Trophoblast cell (in vitro differentiated cells and primary cell): ENCODE data around the gene RNF31.

ENCODE experiments used
- DNase-seq, 2 donors: peaks; one replicate each; pipeline ENCODE4 v3.0.0-alpha.2; 2016
- H2AFZ ChIP-seq: 2 replicates; pipeline ENCODE4 v1.6.1; 2013; ENCODE audit warnings: low read length, moderate library complexity, mild to moderate bottlenecking; ENCODE audit not compliant: insufficient read depth, poor library complexity
- H2AK5ac ChIP-seq: 2 replicates; pipeline ENCODE4 v1.6.1; 2013; ENCODE audit warnings: mild to moderate bottlenecking, low read length
- H2BK120ac ChIP-seq: 2 replicates; pipeline ENCODE4 v1.6.1; 2013; ENCODE audit warnings: low read length, mild to moderate bottlenecking, moderate library complexity; ENCODE audit not compliant: insufficient read depth, poor library complexity
- H2BK12ac ChIP-seq: 2 replicates; pipeline ENCODE4 v1.6.1; 2013; ENCODE audit warnings: mild to moderate bottlenecking, low read length, moderate library complexity
- H2BK5ac ChIP-seq: 2 replicates; pipeline ENCODE4 v1.6.1; 2013; ENCODE audit warnings: low read length, low read depth, moderate library complexity, mild to moderate bottlenecking; ENCODE audit not compliant: poor library complexity
- H3K14ac ChIP-seq: 2 replicates; pipeline ENCODE4 v1.6.1; 2013; ENCODE audit warnings: mild to moderate bottlenecking, low read length
- H3K18ac ChIP-seq: 2 replicates; pipeline ENCODE4 v1.6.1; 2013; ENCODE audit warnings: mild to moderate bottlenecking, low read length
- H3K23ac ChIP-seq: 2 replicates; pipeline ENCODE4 v1.6.1; 2013; ENCODE audit warnings: low read length
- H3K27ac ChIP-seq: 2 replicates; pipeline ENCODE4 v1.5.1; 2013; ENCODE audit warnings: low read depth, mild to moderate bottlenecking, inconsistent platforms, low read length, moderate library complexity
- H3K27me3 ChIP-seq: 2 replicates; pipeline ENCODE4 v1.6.1; 2013; ENCODE audit warnings: inconsistent platforms, mild to moderate bottlenecking, low read length, moderate library complexity; ENCODE audit not compliant: insufficient read depth
- H3K36me3 ChIP-seq, 2 experiments: 1 replicate in 1 of 2; 2 replicates in 1 of 2; pipeline ENCODE4 v1.6.1; 2013; ENCODE audit warnings: low read length in 2 of 2, mild to moderate bottlenecking in 2 of 2, moderate library complexity in 1 of 2; ENCODE audit not compliant: insufficient read depth in 2 of 2, control insufficient read depth in 1 of 2
- H3K4ac ChIP-seq: 2 replicates; pipeline ENCODE4 v1.6.1; 2013; ENCODE audit warnings: low read depth, mild to moderate bottlenecking, low read length, moderate library complexity
- H3K4me1 ChIP-seq, 2 experiments: 1 replicate in 1 of 2; 2 replicates in 1 of 2; pipeline ENCODE4 v1.6.1; 2013; ENCODE audit warnings: low read length in 2 of 2, mild to moderate bottlenecking in 2 of 2, moderate library complexity in 1 of 2; ENCODE audit not compliant: insufficient read depth in 2 of 2, control insufficient read depth in 1 of 2
- H3K4me2 ChIP-seq: 2 replicates; pipeline ENCODE4 v1.6.1; 2013; ENCODE audit warnings: inconsistent platforms, mild to moderate bottlenecking, low read length, moderate library complexity
- H3K4me3 ChIP-seq: 2 replicates; pipeline ENCODE4 v1.5.1; 2013; ENCODE audit warnings: mild to moderate bottlenecking, low read depth, low read length, inconsistent platforms
- H3K79me1 ChIP-seq: one replicate; pipeline ENCODE4 v1.6.1; 2013; ENCODE audit warnings: low read length
- H3K79me2 ChIP-seq: 2 replicates; pipeline ENCODE4 v1.6.1; 2013; ENCODE audit warnings: low read length, mild to moderate bottlenecking; ENCODE audit not compliant: control insufficient read depth, insufficient read depth, poor library complexity
- H3K9ac ChIP-seq: 2 replicates; pipeline ENCODE4 v1.6.1; 2013; ENCODE audit warnings: mild to moderate bottlenecking, low read length
- H3K9me3 ChIP-seq: 2 replicates; pipeline ENCODE4 v1.6.1; 2013; ENCODE audit warnings: low read depth, mild to moderate bottlenecking, control low read depth, inconsistent platforms, low read length; ENCODE audit not compliant: insufficient read depth
- H4K12ac ChIP-seq: 2 replicates; pipeline ENCODE4 v1.6.1; 2013; ENCODE audit warnings: low read depth, mild to moderate bottlenecking, low read length, moderate library complexity
- H4K8ac ChIP-seq: 2 replicates; pipeline ENCODE4 v1.6.1; 2013; ENCODE audit warnings: low read depth, mild to moderate bottlenecking, low read length, moderate library complexity
- H4K91ac ChIP-seq: one replicate; pipeline ENCODE4 v1.6.1; 2013; ENCODE audit warnings: low read depth, mild to moderate bottlenecking, low read length, moderate library complexity
- WGBS: extraction: QIAGEN DNeasy Blood & Tissue Kit; methylation state at CpG from one replicate; pipeline ENCODE4 v1.1.7; 2013; ENCODE audit warnings: missing lambda C conversion rate; ENCODE audit not compliant: insufficient read length, insufficient coverage; ENCODE audit errors: extremely low coverage; 5-methylcytosine and 5-hydroxymethylcytosine counted together

RNF31 gene

DNA sequence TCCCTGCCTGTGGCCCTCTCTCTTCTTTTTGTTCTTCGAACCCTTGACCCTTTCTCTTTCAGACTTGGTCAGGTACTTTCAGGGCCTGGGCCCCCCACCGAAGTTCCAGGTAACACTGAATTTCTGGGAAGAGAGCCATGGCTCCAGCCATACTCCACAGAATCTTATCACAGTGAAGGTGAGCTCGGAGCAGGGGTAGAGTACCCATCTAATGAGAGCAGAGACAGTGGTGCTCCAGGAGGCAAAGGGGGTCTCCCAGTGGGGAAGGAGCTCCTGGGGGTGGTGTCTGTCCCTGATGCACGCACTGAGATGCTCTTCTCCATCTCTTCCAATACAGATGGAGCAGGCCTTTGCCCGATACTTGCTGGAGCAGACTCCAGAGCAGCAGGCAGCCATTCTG is 18.5 kb downstream of the RNF31 start:
- H3K14ac ChIP-seq: no peak overlapping the region
- H3K4me3 ChIP-seq: no peak overlapping the region
- DNase-seq: no peak
- peaks cover 6 to 7% of the 10 kb centered on the region in 2 experiments for H3K4me1 ChIP-seq
- no peak overlapping the region for H4K8ac ChIP-seq
- H2BK12ac ChIP-seq: no peak overlapping the region
- H4K91ac ChIP-seq: no peak overlapping the region
- H3K9me3 ChIP-seq: no peaks in the 10 kb centered on the region
- H2BK120ac ChIP-seq: no peak overlapping the region
- H2BK5ac ChIP-seq: no peak overlapping the region
- H3K79me1 ChIP-seq: peaks cover 4% of the 10 kb centered on the region
- WGBS: no CpG with 5 or more reads among the region's 5 CpGs
- no peaks in the 10 kb centered on the region for H3K27me3 ChIP-seq
- H3K18ac ChIP-seq: no peak overlapping the region
- H2AFZ ChIP-seq: no peak overlapping the region
- no peak overlapping the region for H3K4ac ChIP-seq
- no peak overlapping the region for H4K12ac ChIP-seq
- H3K23ac ChIP-seq: no peak overlapping the region
- H3K79me2 ChIP-seq: peaks cover 2% of the 10 kb centered on the region
- H2AK5ac ChIP-seq: no peak overlapping the region
- H3K27ac ChIP-seq: no peak overlapping the region
- H3K9ac ChIP-seq: no peak overlapping the region
- H3K4me2 ChIP-seq: no peak overlapping the region
- H3K36me3 ChIP-seq: peaks cover 42 to 44% of the 10 kb centered on the region in 2 experiments

DNA sequence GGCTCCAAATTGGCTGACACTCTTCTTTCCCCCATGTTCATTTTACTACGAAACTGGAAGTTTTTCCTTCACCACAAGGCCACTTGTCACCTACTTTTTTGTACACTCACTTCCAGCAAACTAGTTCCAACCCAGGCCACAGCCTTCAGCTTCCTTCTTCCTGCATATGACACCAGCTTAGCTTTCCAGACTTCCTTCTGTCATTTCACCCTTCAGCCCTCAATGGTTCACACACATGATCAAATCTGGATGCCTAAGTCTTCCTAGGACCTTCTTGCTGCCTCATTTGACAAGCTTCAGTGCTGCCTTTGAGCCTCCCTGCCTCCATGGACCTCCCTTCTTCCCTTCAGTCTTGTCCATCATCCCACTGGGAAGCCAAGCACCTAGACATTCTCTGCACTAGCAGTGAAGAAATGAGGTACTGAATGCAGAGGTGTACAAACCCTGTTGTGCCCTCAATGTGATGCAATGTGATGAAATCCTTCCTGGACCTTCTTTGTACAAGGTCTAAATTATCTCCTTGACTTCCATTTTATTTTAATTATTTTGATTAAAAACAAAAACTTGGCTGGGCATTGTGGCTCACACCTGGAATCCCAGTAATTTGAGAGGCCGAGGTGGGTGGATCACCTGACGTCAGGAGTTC is 20.3 kb downstream of the RNF31 start:
- Histone ChIP-seq H3K4ac (no peak overlapping the region), H3K36me3 (peaks cover 39 to 44% of the 10 kb centered on the region in 2 experiments), H3K9ac (no peak overlapping the region), H2BK120ac (no peak overlapping the region), H4K8ac (no peak overlapping the region), H3K27me3 (no peaks in the 10 kb centered on the region), H3K79me2 (no peaks in the 10 kb centered on the region), H3K4me1 (peaks cover 3 to 7% of the 10 kb centered on the region in 2 experiments), H3K27ac (no peak overlapping the region), H3K4me2 (no peak overlapping the region), H2AK5ac (no peak overlapping the region), H2BK5ac (no peak overlapping the region), H4K12ac (no peak overlapping the region), H4K91ac (no peak overlapping the region), H3K4me3 (no peak overlapping the region), H3K9me3 (no peaks in the 10 kb centered on the region), H3K14ac (no peak overlapping the region), H3K79me1 (no peaks in the 10 kb centered on the region), H3K23ac (no peak overlapping the region), H3K18ac (no peak overlapping the region), H2AFZ (no peak overlapping the region), H2BK12ac (no peak overlapping the region)
- DNase-seq: no peak
- no CpG with 5 or more reads among the region's 3 CpGs for WGBS

DNA sequence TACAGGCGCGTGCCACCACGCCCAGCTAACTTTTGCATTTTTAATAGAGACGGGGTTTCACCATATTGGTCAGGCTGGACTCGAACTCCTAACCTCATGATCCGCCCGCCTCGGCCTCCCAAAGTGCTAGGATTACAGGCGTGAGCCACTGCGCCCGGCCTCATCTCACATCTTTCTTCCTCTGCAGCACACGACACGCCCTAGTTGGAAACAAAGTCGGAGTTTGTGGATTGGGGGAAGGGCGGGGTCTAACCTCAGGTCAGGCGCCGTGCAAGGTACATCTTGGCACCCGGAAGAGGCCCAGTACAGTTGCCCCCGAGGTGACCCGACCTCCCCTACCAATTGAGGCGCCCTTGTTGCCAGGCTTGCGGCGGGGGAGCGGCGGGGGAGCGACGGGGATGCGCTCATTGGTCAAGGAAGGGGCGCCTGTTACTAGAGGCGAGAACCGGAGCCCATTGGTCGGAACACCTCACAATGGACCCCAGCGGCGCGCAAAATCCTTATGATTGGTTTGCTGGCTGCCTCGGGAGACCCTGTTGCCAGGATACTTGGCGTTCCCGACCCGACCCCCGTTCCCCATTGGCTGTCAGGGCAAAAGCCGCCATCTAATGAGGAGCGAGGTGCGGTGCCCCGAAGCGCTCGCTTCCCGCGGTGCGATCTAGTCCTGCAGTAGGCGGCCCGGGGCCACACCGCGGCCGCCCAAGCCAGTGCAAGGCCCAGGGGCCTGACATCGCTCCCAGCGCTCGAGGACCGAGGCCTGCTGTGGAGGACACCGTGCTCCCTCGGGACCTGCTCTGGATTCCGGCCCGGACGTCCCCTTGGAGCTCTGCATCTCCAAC is 24.3 kb downstream of the RNF31 start, which contains the start of gene REC8:
Gene REC8, plus strand, starts transcription at position 659 of the 839 bp plus-strand sequence. CDS start 473 bp downstream, outside the sequence.
- H2BK12ac ChIP-seq: no peak within 1 kb of the TSS
- H4K8ac ChIP-seq: peak within 1 kb of the TSS; percentile 81
- peaks cover 7 to 13% of the 10 kb centered on the region in 2 experiments for H3K36me3 ChIP-seq
- H3K4me1 ChIP-seq: peaks cover 3 to 7% of the 10 kb centered on the region in 2 experiments
- H3K14ac ChIP-seq: peak within 1 kb of the TSS; percentile 34
- no peak within 1 kb of the TSS for H3K9ac ChIP-seq
- H2BK120ac ChIP-seq: no peak within 1 kb of the TSS
- no CpG with 5 or more reads among the region's 63 CpGs for WGBS
- H2BK5ac ChIP-seq: no peak within 1 kb of the TSS
- H2AK5ac ChIP-seq: no peak within 1 kb of the TSS
- peak within 1 kb of the TSS; percentile 29 for H3K18ac ChIP-seq
- no peaks in the 10 kb centered on the region for H3K27me3 ChIP-seq
- no peak within 1 kb of the TSS for H3K4ac ChIP-seq
- peak within 1 kb of the TSS; percentile 62 for H3K4me3 ChIP-seq
- peak within 1 kb of the TSS; percentile 67 for H3K4me2 ChIP-seq
- no peak within 1 kb of the TSS for H3K23ac ChIP-seq
- peak within 1 kb of the TSS; percentile 26 for H4K91ac ChIP-seq
- H2AFZ ChIP-seq: peak within 1 kb of the TSS; percentile 56
- H3K79me2 ChIP-seq: no peaks in the 10 kb centered on the region
- H3K79me1 ChIP-seq: no peaks in the 10 kb centered on the region
- H4K12ac ChIP-seq: peak within 1 kb of the TSS; percentile 63
- H3K27ac ChIP-seq: no peak within 1 kb of the TSS
- DNase-seq: no peak
- H3K9me3 ChIP-seq: no peaks in the 10 kb centered on the region

DNA sequence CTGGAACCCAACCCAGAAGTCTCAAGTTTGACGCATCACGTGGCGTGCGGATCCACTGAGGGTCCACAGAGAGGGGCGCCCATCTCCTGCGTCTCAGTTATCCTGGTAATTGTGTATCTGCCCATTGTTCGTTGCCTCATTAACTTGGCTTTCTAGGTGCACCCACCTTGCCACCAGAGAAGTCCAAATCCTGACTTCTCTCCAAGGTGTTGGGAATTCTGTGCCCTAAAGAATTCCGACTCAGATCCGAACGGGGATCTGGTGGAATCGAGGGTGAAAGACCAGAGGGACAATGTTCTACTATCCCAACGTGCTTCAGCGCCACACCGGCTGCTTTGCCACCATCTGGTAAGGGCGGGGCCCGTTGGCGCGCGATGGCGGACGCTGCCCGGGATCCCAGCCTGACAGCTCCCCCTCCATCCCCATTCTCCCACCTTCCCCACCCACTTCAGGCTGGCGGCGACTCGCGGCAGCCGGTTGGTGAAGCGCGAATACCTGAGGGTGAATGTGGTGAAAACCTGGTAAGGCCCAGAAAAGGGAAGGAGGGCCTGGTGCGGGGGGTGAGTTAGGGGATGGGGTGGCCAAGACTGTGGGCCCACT is 25.1 kb downstream of the RNF31 start:
- no peak overlapping the region for H2BK5ac ChIP-seq
- peaks cover 11 to 17% of the 10 kb centered on the region in 2 experiments for H3K36me3 ChIP-seq
- no peaks in the 10 kb centered on the region for H3K27me3 ChIP-seq
- no peaks in the 10 kb centered on the region for H3K79me2 ChIP-seq
- H2AK5ac ChIP-seq: no peak overlapping the region
- H3K9ac ChIP-seq: no peak overlapping the region
- H3K4me1 ChIP-seq: peaks cover 3 to 7% of the 10 kb centered on the region in 2 experiments
- no peak overlapping the region for H2BK12ac ChIP-seq
- H3K14ac ChIP-seq: peak overlapping the region; percentile 34
- no peak overlapping the region for H2BK120ac ChIP-seq
- peak overlapping the region; percentile 56 for H2AFZ ChIP-seq
- WGBS: no CpG with 5 or more reads among the region's 30 CpGs
- no peaks in the 10 kb centered on the region for H3K79me1 ChIP-seq
- peak overlapping the region; percentile 67 for H3K4me2 ChIP-seq
- H4K91ac ChIP-seq: peak overlapping the region; percentile 26
- H3K4me3 ChIP-seq: peak overlapping the region; percentile 62
- peak overlapping the region; percentile 63 for H4K12ac ChIP-seq
- no peaks in the 10 kb centered on the region for H3K9me3 ChIP-seq
- H3K23ac ChIP-seq: no peak overlapping the region
- no peak for DNase-seq
- peak overlapping the region; percentile 81 for H4K8ac ChIP-seq
- H3K4ac ChIP-seq: no peak overlapping the region
- H3K27ac ChIP-seq: no peak overlapping the region
- H3K18ac ChIP-seq: no peak overlapping the region
